Testis (tissue), 2 donors: ENCODE results near the gene GPC2.

Source experiments
- CTCF ChIP-seq, 3 experiments: fragments of 450-650 bp in 2 of 3; fragments of 200-600 bp in 1 of 3; sonication (generic) in 1 of 3; IDR thresholded peaks; one replicate each; pipeline ENCODE4 v1.5.1; 2016 to 2019; ENCODE audit warnings: antibody characterized with exemption in 3 of 3, mild to moderate bottlenecking in 2 of 3, moderate library complexity in 1 of 3
- POLR2A ChIP-seq: fragments of 450-650 bp; IDR thresholded peaks from one replicate; pipeline ENCODE4 v1.6.1; 2017; ENCODE audit warnings: antibody characterized with exemption, mild to moderate bottlenecking, moderate library complexity

GRCh38 chr7:100159099-100159623 is 18.0 kb downstream of the GPC2 start:
- TF ChIP-seq CTCF (IDR thresholded peaks at IDR 0.05) (no peak), POLR2A (no peak)
